NB4 (cell line): ENCODE measurements around the gene CLOCK.
A peak's percentile ranks its signal among the peaks of the same experiment; 100 is the strongest.

Source experiments
- CTCF ChIP-seq: IDR thresholded peaks from one replicate; pipeline ENCODE4 v1.5.1; 2012; ENCODE audit warnings: low read depth, low read length
- MAX ChIP-seq: IDR thresholded peaks from 2 replicates; pipeline ENCODE4 v1.6.1; 2011; ENCODE audit warnings: low read depth, low read length
- MYC ChIP-seq: IDR thresholded peaks from 2 replicates; pipeline ENCODE4 v1.6.1; 2011; ENCODE audit warnings: low read depth, low read length
- POLR2A ChIP-seq: IDR thresholded peaks from 2 replicates; pipeline ENCODE4 v1.6.1; 2011; ENCODE audit warnings: mild to moderate bottlenecking; ENCODE audit not compliant: insufficient read length; ENCODE audit errors: extremely low read depth

GRCh38 chr4:55554453-55555030, 7.8 kb upstream of the CLOCK start:
- TF ChIP-seq CTCF (peak; percentile 10), POLR2A (no peak), MAX (no peak), MYC (no peak)
